Mesendoderm (in vitro differentiated cells): ENCODE results near the gene CUL5.

Experiments used
- DNase-seq: peaks from one replicate; pipeline ENCODE4 v3.0.0; 2013
- H2AK5ac ChIP-seq: 2 replicates; pipeline ENCODE4 v1.6.1; 2013; ENCODE audit warnings: low read length, inconsistent platforms
- H2BK120ac ChIP-seq: 2 replicates; pipeline ENCODE4 v1.6.1; 2013; ENCODE audit warnings: low read depth, mild to moderate bottlenecking, low read length, moderate library complexity, mixed read lengths
- H2BK15ac ChIP-seq: replicated peaks from 2 replicates; pipeline ENCODE4 v1.6.1; 2013; ENCODE audit warnings: low read depth, mild to moderate bottlenecking, moderate library complexity
- H2BK5ac ChIP-seq: 2 replicates; pipeline ENCODE4 v1.6.1; 2013; ENCODE audit warnings: low read length, inconsistent platforms
- H3K18ac ChIP-seq: 2 replicates; pipeline ENCODE4 v1.6.1; 2013; ENCODE audit warnings: mild to moderate bottlenecking, low read length, mixed read lengths
- H3K23ac ChIP-seq: one replicate; pipeline ENCODE4 v1.6.1; 2013; ENCODE audit warnings: low read length
- H3K27ac ChIP-seq: 2 replicates; pipeline ENCODE4 v1.5.1; 2013; ENCODE audit warnings: low read depth, mild to moderate bottlenecking, inconsistent platforms, low read length, moderate library complexity
- H3K27me3 ChIP-seq: 2 replicates; pipeline ENCODE4 v1.6.1; 2013; ENCODE audit warnings: low read length, control low read depth, mild to moderate bottlenecking, inconsistent platforms; ENCODE audit not compliant: insufficient read depth, poor library complexity
- H3K36me3 ChIP-seq: 2 replicates; pipeline ENCODE4 v1.6.1; 2013; ENCODE audit warnings: low read length, inconsistent platforms; ENCODE audit not compliant: control insufficient read depth, insufficient read depth
- H3K4ac ChIP-seq: one replicate; pipeline ENCODE4 v1.6.1; 2013; ENCODE audit warnings: low read depth, mild to moderate bottlenecking, low read length, moderate library complexity
- H3K4me1 ChIP-seq: 2 replicates; pipeline ENCODE4 v1.6.1; 2013; ENCODE audit warnings: low read depth, low read length, inconsistent platforms; ENCODE audit not compliant: control insufficient read depth
- H3K4me2 ChIP-seq: 2 replicates; pipeline ENCODE4 v1.6.1; 2013; ENCODE audit warnings: low read length
- H3K4me3 ChIP-seq: 2 replicates; pipeline ENCODE4 v1.5.1; 2013; ENCODE audit warnings: mild to moderate bottlenecking, low read length
- H3K56ac ChIP-seq: one replicate; pipeline ENCODE4 v1.6.1; 2013; ENCODE audit warnings: low read length
- H3K79me1 ChIP-seq: 2 replicates; pipeline ENCODE4 v1.6.1; 2013; ENCODE audit warnings: low read length, inconsistent platforms
- H3K79me2 ChIP-seq: 2 replicates; pipeline ENCODE4 v1.6.1; 2013; ENCODE audit warnings: mild to moderate bottlenecking, low read length; ENCODE audit not compliant: control insufficient read depth, insufficient read depth
- H3K9ac ChIP-seq: 2 replicates; pipeline ENCODE4 v1.6.1; 2013; ENCODE audit warnings: low read length, inconsistent platforms
- H4K5ac ChIP-seq: one replicate; pipeline ENCODE4 v1.6.1; 2013; ENCODE audit warnings: low read length
- H4K8ac ChIP-seq: one replicate; pipeline ENCODE4 v1.6.1; 2013; ENCODE audit warnings: low read depth, mild to moderate bottlenecking, control low read depth, low read length, moderate library complexity
- WGBS: extraction: QIAGEN DNeasy Blood & Tissue Kit; methylation state at CpG from one replicate; pipeline ENCODE4 v1.1.7; 2013; ENCODE audit warnings: low lambda C conversion rate, missing lambda C conversion rate; ENCODE audit not compliant: insufficient coverage; ENCODE audit errors: extremely low coverage; 5-methylcytosine and 5-hydroxymethylcytosine counted together

CUL5 gene

DNA sequence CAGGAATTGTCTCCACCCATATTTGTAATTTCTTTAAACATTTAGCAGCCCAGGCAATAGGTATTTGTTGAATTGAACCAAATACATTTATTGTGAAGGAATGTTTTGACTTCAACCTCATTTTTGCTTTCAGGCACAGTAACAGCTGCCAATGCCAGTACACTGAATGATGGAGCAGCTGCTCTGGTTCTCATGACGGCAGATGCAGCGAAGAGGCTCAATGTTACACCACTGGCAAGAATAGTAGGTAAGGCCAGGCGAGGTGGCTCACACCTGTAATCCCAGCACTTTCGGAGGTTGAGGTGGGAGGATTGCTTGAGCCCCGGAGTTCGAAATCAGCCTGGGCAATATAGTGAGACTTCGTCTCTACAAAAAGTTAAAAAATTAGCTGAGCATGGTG lies 133.6 kb downstream of the CUL5 start:
- Histone ChIP-seq H3K36me3 (no peaks in the 10 kb centered on the region), H3K18ac (no peak overlapping the region), H3K23ac (no peak overlapping the region), H3K79me1 (no peaks in the 10 kb centered on the region), H3K79me2 (no peaks in the 10 kb centered on the region), H3K27ac (no peak overlapping the region), H3K9ac (no peak overlapping the region), H4K8ac (no peak overlapping the region), H2AK5ac (no peak overlapping the region), H4K5ac (no peak overlapping the region), H2BK5ac (no peak overlapping the region), H3K4me1 (no peaks in the 10 kb centered on the region), H3K56ac (no peak overlapping the region), H2BK120ac (no peak overlapping the region), H3K4me2 (no peak overlapping the region), H3K27me3 (no peaks in the 10 kb centered on the region), H3K4me3 (no peak overlapping the region), H2BK15ac (no peak overlapping the region), H3K4ac (no peak overlapping the region)
- no CpG with 5 or more reads among the region's 7 CpGs for WGBS
- no peak for DNase-seq

DNA sequence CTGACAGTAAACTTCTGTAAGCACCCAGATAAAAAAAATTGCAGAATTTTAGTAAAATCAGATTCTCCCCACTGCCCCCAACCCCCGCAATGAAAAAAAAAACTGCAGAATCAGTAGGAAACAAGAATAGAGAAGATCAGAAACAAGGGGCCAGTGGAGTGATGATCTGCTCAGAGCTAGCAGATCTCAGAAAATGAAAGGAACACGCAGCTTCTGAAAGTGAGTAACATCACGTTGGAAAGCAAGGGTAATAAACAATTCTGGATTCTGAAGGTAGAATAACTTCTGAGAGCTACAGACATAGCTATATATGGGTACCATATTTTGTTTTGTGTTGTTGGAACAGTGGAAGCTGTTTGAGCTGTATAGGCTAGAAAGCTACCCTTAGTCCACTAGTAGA lies 135.9 kb downstream of the CUL5 start:
- H3K4ac ChIP-seq, result no peak overlapping the region
- no peaks in the 10 kb centered on the region for H3K79me1 ChIP-seq
- H3K36me3 ChIP-seq, result no peaks in the 10 kb centered on the region
- H3K23ac ChIP-seq, result no peak overlapping the region
- H3K27ac ChIP-seq, result no peak overlapping the region
- H3K56ac ChIP-seq, result no peak overlapping the region
- H3K4me3 ChIP-seq, result no peak overlapping the region
- WGBS, result no CpG with 5 or more reads among the region's 3 CpGs
- no peak overlapping the region for H4K5ac ChIP-seq
- H3K4me1 ChIP-seq, result no peaks in the 10 kb centered on the region
- H3K4me2 ChIP-seq, result no peak overlapping the region
- H3K18ac ChIP-seq, result no peak overlapping the region
- H2AK5ac ChIP-seq, result no peak overlapping the region
- H3K27me3 ChIP-seq, result no peaks in the 10 kb centered on the region
- H2BK120ac ChIP-seq, result no peak overlapping the region
- H2BK5ac ChIP-seq, result no peak overlapping the region
- no peak for DNase-seq
- no peak overlapping the region for H2BK15ac ChIP-seq
- no peaks in the 10 kb centered on the region for H3K79me2 ChIP-seq
- no peak overlapping the region for H4K8ac ChIP-seq
- no peak overlapping the region for H3K9ac ChIP-seq

DNA sequence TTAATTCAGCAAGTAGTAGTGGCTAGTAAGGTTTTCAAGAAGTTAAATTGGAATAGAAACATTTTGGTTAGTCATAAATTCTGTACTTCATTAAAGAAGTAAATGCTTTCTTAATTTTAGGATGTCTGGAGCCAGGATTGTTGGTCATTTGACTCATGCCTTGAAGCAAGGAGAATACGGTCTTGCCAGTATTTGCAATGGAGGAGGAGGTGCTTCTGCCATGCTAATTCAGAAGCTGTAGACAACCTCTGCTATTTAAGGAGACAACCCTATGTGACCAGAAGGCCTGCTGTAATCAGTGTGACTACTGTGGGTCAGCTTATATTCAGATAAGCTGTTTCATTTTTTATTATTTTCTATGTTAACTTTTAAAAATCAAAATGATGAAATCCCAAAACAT lies 138.5 kb downstream of the CUL5 start:
- Histone ChIP-seq H2BK120ac (no peak overlapping the region), H3K23ac (no peak overlapping the region), H2AK5ac (no peak overlapping the region), H3K4me1 (no peaks in the 10 kb centered on the region), H3K9ac (no peak overlapping the region), H4K8ac (no peak overlapping the region), H3K36me3 (no peaks in the 10 kb centered on the region), H3K4me3 (no peak overlapping the region), H3K4me2 (no peak overlapping the region), H2BK15ac (no peak overlapping the region), H3K4ac (no peak overlapping the region), H3K18ac (no peak overlapping the region), H3K27ac (no peak overlapping the region), H3K56ac (no peak overlapping the region), H3K79me2 (no peaks in the 10 kb centered on the region), H2BK5ac (no peak overlapping the region), H3K79me1 (no peaks in the 10 kb centered on the region), H3K27me3 (no peaks in the 10 kb centered on the region), H4K5ac (no peak overlapping the region)
- no CpG with 5 or more reads among the region's 1 CpG for WGBS
- DNase-seq, result no peak

DNA sequence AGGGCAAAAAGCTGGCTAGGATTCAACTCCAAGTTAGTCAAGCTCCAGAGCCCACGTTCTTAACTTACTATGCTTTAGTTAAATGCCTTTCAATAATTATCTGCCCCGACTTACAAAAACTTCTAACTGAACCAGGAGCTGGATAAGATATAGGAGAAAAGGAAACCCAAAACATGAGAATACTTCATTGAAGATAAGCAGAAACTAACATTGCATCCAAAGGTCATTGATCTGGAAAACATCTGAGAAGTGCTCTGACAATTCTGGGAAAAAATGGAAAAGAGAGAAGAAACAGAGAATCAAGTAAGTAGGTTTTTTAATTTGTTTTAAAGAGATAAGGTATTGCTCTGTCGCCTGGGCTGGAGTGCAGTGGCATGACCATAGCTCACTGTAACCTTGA lies 139.9 kb downstream of the CUL5 start:
- Histone ChIP-seq H3K79me1 (no peaks in the 10 kb centered on the region), H3K4me3 (no peak overlapping the region), H2BK120ac (no peak overlapping the region), H2BK5ac (no peak overlapping the region), H3K36me3 (no peaks in the 10 kb centered on the region), H3K4me2 (no peak overlapping the region), H3K9ac (no peak overlapping the region), H2AK5ac (no peak overlapping the region), H2BK15ac (no peak overlapping the region), H3K23ac (no peak overlapping the region), H3K56ac (no peak overlapping the region), H4K8ac (no peak overlapping the region), H3K79me2 (no peaks in the 10 kb centered on the region), H3K27me3 (no peaks in the 10 kb centered on the region), H3K27ac (no peak overlapping the region), H3K18ac (no peak overlapping the region), H3K4me1 (no peaks in the 10 kb centered on the region), H3K4ac (no peak overlapping the region), H4K5ac (no peak overlapping the region)
- no CpG with 5 or more reads among the region's 3 CpGs for WGBS
- no peak for DNase-seq

DNA sequence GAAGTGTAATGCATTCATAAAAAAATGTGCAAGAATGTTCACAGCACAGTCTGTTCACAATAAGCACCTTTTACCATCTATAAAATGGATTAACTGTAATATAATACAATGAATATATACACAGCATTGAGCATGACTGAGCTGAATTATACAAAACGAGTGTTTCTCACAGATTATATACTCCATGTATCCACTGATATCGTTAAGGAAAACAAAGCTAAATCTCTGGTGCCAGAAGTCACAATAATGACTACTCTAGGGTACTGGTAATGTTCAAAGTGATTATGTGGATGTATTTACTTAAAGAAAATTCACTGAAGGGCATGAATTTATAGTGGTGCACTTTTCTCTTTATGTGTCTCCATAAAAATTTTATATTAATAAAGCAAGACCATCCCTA lies 145.9 kb downstream of the CUL5 start:
- no peaks in the 10 kb centered on the region for H3K27me3 ChIP-seq
- WGBS, result no CpG with 5 or more reads among the region's 2 CpGs
- no peak overlapping the region for H4K8ac ChIP-seq
- H4K5ac ChIP-seq, result no peak overlapping the region
- no peak overlapping the region for H3K18ac ChIP-seq
- no peak overlapping the region for H3K4me2 ChIP-seq
- H3K79me2 ChIP-seq, result no peaks in the 10 kb centered on the region
- no peak overlapping the region for H3K27ac ChIP-seq
- H2BK120ac ChIP-seq, result no peak overlapping the region
- H2BK15ac ChIP-seq, result no peak overlapping the region
- H3K4me3 ChIP-seq, result no peak overlapping the region
- no peaks in the 10 kb centered on the region for H3K4me1 ChIP-seq
- DNase-seq, result no peak
- no peak overlapping the region for H3K9ac ChIP-seq
- H2AK5ac ChIP-seq, result no peak overlapping the region
- no peaks in the 10 kb centered on the region for H3K36me3 ChIP-seq
- H3K4ac ChIP-seq, result no peak overlapping the region
- no peaks in the 10 kb centered on the region for H3K79me1 ChIP-seq
- H3K23ac ChIP-seq, result no peak overlapping the region
- H3K56ac ChIP-seq, result no peak overlapping the region
- no peak overlapping the region for H2BK5ac ChIP-seq
